Measurements from ENCODE around the gene UPF3A. TPM values are rescaled to one million over a fixed set of nuclear protein-coding genes. Genes with fewer than 3 reads are reported as not detected.

The UPF3A gene
- total RNA-seq (ENCODE audit: low replicate concordance), result 13.6 and 14.1 TPM in 2 replicates

GRCh38 chr13:114281351-114282040 lies at the start of gene UPF3A:
UPF3A (plus strand) TSS chr13:114281601; CDS start chr13:114281640, 39 bp downstream.

GRCh38 chr13:114234645-114235421 lies 46.6 kb upstream of the UPF3A start, which contains the start of gene CDC16:
CDC16 (plus strand) TSS chr13:114234897; CDS start chr13:114235085, 188 bp downstream.

GRCh38 chr13:114314074-114314912 lies 32.9 kb downstream of the UPF3A start, which contains the start of gene CHAMP1:
CHAMP1 (plus strand) TSS chr13:114314503; CDS start chr13:114323843, 9,340 bp downstream.

Other genes with a start within 250 kb of the UPF3A start
- 27.1 and 28.4 TPM in 2 replicates for gene RASA3, start 149.0 kb upstream of the UPF3A start, total RNA-seq (ENCODE audit: low replicate concordance)
- gene CFAP97D2, start 102.3 kb upstream of the UPF3A start, total RNA-seq (ENCODE audit: low replicate concordance), result not detected in 2 replicates
- gene CDC16, start 46.7 kb upstream of the UPF3A start, total RNA-seq (ENCODE audit: low replicate concordance), result 33.7 and 35.9 TPM in 2 replicates
- gene CHAMP1, start 32.9 kb downstream of the UPF3A start, total RNA-seq (ENCODE audit: low replicate concordance), result 8.2 and 10.1 TPM in 2 replicates